ENCODE data around the gene GARS1.

DNA sequence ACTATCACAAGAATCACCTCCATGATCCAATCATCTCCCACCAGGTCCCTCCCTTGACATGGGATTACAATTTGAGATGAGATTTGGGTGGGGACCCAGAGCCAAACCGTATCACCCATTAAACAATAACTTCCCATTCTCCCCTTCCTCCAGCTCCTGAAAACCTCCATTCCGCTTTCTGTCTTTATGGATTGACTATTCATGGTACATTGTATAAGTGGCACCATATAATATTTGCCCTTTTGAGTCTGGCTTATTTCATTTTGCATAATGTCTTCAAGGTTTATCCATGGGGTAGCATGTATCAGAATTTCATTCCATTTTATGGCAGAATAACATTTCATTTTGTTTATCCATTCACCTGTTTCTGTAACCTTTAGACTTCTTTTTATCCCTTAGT, 39.2 kb upstream of the GARS1 start:
- no peak for TF ChIP-seq EP300 (IDR thresholded peaks at IDR 0.05)
- TF ChIP-seq, protein P1, sequence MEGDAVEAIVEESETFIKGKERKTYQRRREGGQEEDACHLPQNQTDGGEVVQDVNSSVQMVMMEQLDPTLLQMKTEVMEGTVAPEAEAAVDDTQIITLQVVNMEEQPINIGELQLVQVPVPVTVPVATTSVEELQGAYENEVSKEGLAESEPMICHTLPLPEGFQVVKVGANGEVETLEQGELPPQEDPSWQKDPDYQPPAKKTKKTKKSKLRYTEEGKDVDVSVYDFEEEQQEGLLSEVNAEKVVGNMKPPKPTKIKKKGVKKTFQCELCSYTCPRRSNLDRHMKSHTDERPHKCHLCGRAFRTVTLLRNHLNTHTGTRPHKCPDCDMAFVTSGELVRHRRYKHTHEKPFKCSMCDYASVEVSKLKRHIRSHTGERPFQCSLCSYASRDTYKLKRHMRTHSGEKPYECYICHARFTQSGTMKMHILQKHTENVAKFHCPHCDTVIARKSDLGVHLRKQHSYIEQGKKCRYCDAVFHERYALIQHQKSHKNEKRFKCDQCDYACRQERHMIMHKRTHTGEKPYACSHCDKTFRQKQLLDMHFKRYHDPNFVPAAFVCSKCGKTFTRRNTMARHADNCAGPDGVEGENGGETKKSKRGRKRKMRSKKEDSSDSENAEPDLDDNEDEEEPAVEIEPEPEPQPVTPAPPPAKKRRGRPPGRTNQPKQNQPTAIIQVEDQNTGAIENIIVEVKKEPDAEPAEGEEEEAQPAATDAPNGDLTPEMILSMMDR (IDR thresholded peaks at IDR 0.05), result no peak
- TF ChIP-seq POLR2A (IDR thresholded peaks at IDR 0.05; ENCODE audit: low read depth), result no peak
- no peak for TF ChIP-seq POLR2AphosphoS5 (IDR thresholded peaks at IDR 0.05)

All from esophagus muscularis mucosa (tissue), 4 donors.